CD4-positive, alpha-beta T cell (primary cell): ENCODE data around the gene SCN10A. TPM values are rescaled to one million over a fixed set of nuclear protein-coding genes. Genes with fewer than 3 reads are reported as not detected.

ENCODE experiments used
- ATAC-seq: fragments of 200-7000 bp; cut with Tn5 transposase; one replicate; pipeline ENCODE4 v1.10.0; 2022; ENCODE audit warnings: mild to moderate bottlenecking; ENCODE audit not compliant: poor library complexity
- CTCF ChIA-PET: fragments of 350-600 bp; sonication (Branson Sonifier 250); formaldehyde crosslinking; loops from one replicate; lab custom pipeline; 2021; ENCODE audit warnings: antibody characterized with exemption, inconsistent platforms; lab: Charles Lee
- POLR2A ChIA-PET: fragments of 350-600 bp; sonication (Branson Sonifier 250); formaldehyde crosslinking; loops from one replicate; lab custom pipeline; 2021; ENCODE audit warnings: antibody characterized with exemption, inconsistent platforms; lab: Charles Lee
- DNase-seq, 14 experiments: peaks; one replicate each; pipeline ENCODE4 v3.0.0-alpha.2; 2013 to 2020; ENCODE audit warnings: mixed read lengths in 2 of 14
- H3K27ac ChIP-seq, 2 donors: one replicate each; pipeline versions ENCODE4 v1.5.1 to v1.7.0; 2013; ENCODE audit warnings: low read length in 2 of 2, low read depth in 1 of 2, mild to moderate bottlenecking in 1 of 2
- H3K27me3 ChIP-seq, 2 experiments: 1 replicate in 1 of 2; 2 replicates in 1 of 2; pipeline versions ENCODE4 v1.6.1 to v1.7.0; 2013; ENCODE audit warnings: low read length in 2 of 2, control low read depth in 1 of 2, mild to moderate bottlenecking in 1 of 2, moderate library complexity in 1 of 2; ENCODE audit not compliant: insufficient read depth in 2 of 2, control insufficient read depth in 1 of 2
- H3K36me3 ChIP-seq: one replicate; pipeline ENCODE4 v1.6.1; 2013; ENCODE audit warnings: low read length, control low read depth; ENCODE audit not compliant: insufficient read depth
- H3K4me1 ChIP-seq: one replicate; pipeline ENCODE4 v1.6.1; 2013; ENCODE audit warnings: low read length, control low read depth; ENCODE audit not compliant: insufficient read depth
- H3K4me3 ChIP-seq: one replicate; pipeline ENCODE4 v1.5.1; 2013; ENCODE audit warnings: mild to moderate bottlenecking, low read length, moderate library complexity
- H3K9me3 ChIP-seq, 2 experiments: 1 replicate in 1 of 2; 2 replicates in 1 of 2; pipeline versions ENCODE4 v1.6.1 to v1.7.0; 2013; ENCODE audit warnings: low read length in 2 of 2, mild to moderate bottlenecking in 2 of 2, control low read depth in 1 of 2, moderate library complexity in 1 of 2; ENCODE audit not compliant: control insufficient read depth in 1 of 2, insufficient read depth in 1 of 2
- H3K27ac Mint-ChIP-seq: one replicate; pipeline ENCODE4 v1.8.0; 2020; ENCODE audit warnings: mixed read lengths
- H3K27me3 Mint-ChIP-seq: one replicate; pipeline ENCODE4 v1.8.0; 2021; ENCODE audit warnings: mixed read lengths
- H3K36me3 Mint-ChIP-seq: one replicate; pipeline ENCODE4 v1.8.0; 2021; ENCODE audit warnings: low read depth, mixed read lengths
- H3K4me1 Mint-ChIP-seq: one replicate; pipeline ENCODE4 v1.8.0; 2021; ENCODE audit warnings: low read depth, mixed read lengths
- H3K4me3 Mint-ChIP-seq: one replicate; pipeline ENCODE4 v1.8.0; 2020; ENCODE audit warnings: mild to moderate bottlenecking, mixed read lengths
- H3K9me3 Mint-ChIP-seq: one replicate; pipeline ENCODE4 v1.8.0; 2020; ENCODE audit warnings: mixed read lengths
- intact Hi-C, 2 experiments: fragments of 100-400 bp; cut with DNase I in 1 of 2; cut with micrococcal nuclease in 1 of 2; formaldehyde crosslinking; loops; one replicate each; pipeline versions ENCODE4 v1.15.1 to v1.9.0; 2023 to 2025; cut with DNase I, micrococcal nuclease
- total RNA-seq, 174 experiments: library from RNA in 2 of 174; stranded (reverse) in 2 of 174; gene quantifications; one replicate each; pipeline ENCODE4 v1.2.3 and lab custom pipeline; 2021 to 2026
- TF ChIP-seq, protein P1 (sequence below): fragments of 200-600 bp; IDR thresholded peaks from one replicate; pipeline ENCODE4 v1.8.0; 2022; ENCODE audit warnings: antibody characterized with exemption, mild to moderate bottlenecking

The SCN10A gene
- total RNA-seq, 2 experiments from 2014 or later: not detected

DNA sequence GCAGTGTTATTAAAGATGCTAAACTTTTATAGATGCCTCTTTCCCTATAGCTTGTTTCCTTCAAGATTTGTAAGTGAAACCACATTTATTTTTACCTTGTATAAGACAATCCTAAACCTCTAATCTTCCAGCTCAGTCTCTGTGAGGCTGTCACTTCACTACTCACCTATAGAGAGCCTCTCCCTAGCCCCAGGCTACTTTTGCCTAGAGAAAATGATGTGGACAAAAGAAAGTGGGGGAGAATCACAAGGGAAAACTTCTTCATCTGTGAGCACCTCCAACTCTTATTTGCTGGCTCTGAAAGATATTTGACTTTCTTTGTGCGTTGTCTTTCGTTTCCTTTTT, 91.7 kb downstream of the SCN10A start:
- no peaks in the 10 kb centered on the region for H3K9me3 Mint-ChIP-seq
- ChIA-PET CTCF (no interaction called here), POLR2A (no interaction called here)
- no peak for DNase-seq
- TF ChIP-seq, protein P1, sequence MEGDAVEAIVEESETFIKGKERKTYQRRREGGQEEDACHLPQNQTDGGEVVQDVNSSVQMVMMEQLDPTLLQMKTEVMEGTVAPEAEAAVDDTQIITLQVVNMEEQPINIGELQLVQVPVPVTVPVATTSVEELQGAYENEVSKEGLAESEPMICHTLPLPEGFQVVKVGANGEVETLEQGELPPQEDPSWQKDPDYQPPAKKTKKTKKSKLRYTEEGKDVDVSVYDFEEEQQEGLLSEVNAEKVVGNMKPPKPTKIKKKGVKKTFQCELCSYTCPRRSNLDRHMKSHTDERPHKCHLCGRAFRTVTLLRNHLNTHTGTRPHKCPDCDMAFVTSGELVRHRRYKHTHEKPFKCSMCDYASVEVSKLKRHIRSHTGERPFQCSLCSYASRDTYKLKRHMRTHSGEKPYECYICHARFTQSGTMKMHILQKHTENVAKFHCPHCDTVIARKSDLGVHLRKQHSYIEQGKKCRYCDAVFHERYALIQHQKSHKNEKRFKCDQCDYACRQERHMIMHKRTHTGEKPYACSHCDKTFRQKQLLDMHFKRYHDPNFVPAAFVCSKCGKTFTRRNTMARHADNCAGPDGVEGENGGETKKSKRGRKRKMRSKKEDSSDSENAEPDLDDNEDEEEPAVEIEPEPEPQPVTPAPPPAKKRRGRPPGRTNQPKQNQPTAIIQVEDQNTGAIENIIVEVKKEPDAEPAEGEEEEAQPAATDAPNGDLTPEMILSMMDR: no peak
- Histone ChIP-seq H3K27me3 (peaks cover 4 to 5% of the 10 kb centered on the region in 2 experiments), H3K4me3 (no peak overlapping the region), H3K4me1 (no peaks in the 10 kb centered on the region), H3K9me3 (peaks cover 0 to 8% of the 10 kb centered on the region in 2 experiments), H3K27ac (no peak overlapping the region), H3K36me3 (no peaks in the 10 kb centered on the region)
- intact Hi-C loops: no loop called here
- peaks cover 38% of the 10 kb centered on the region for H3K27me3 Mint-ChIP-seq
- no peak for ATAC-seq
- H3K4me1 Mint-ChIP-seq: no peaks in the 10 kb centered on the region
- no peak overlapping the region for H3K27ac Mint-ChIP-seq
- no peaks in the 10 kb centered on the region for H3K36me3 Mint-ChIP-seq
- no peak overlapping the region for H3K4me3 Mint-ChIP-seq

DNA sequence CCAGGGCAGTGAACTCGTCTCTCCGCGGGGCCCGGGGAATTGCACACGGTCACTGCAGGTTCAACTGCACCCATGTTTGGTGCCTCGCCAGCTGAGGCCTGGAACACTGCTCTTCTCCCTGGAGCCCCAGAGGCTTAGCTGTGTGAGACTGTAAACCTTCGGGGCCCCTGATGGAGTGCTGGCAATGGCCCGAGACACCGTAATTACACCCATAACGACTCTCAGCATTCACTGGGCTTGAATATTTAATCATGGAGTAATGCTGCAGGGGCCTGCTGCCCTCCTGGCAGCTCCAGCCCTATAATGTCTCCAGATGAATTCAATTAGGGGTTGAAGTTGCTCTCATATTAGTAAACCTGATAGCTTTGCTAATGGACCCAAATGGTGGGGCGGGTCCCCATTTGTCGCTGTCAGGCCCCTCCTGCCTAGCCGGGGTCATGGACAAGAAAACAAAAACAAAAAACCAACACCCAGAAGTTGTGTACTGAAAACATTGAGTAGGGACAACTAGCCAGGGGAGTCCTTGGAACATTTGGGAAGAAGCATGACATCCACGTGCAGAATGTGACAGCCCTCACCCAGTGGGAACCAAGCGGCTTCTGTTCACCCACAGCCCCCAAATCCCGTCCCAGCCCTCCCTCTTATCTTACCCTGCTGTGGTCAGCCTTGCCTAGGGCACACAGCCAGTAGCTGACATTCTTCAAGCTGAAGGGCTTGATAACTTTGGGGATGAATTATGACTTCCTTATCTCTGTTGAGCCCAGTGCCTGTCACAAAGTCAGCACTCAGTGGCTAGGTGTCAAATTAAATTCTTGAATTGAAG, 92.2 kb downstream of the SCN10A start:
- no peak overlapping the region for H3K4me3 Mint-ChIP-seq
- Histone ChIP-seq H3K36me3 (no peaks in the 10 kb centered on the region), H3K27ac (no peak overlapping the region), H3K4me3 (no peak overlapping the region), H3K9me3 (peaks cover 0 to 8% of the 10 kb centered on the region in 2 experiments), H3K4me1 (no peaks in the 10 kb centered on the region), H3K27me3 (peaks cover 4 to 5% of the 10 kb centered on the region in 2 experiments)
- DNase-seq (no peak), ATAC-seq (no peak)
- no peak overlapping the region for H3K27ac Mint-ChIP-seq
- H3K27me3 Mint-ChIP-seq: peaks cover 32% of the 10 kb centered on the region
- TF ChIP-seq, protein P1: no peak
- H3K36me3 Mint-ChIP-seq: no peaks in the 10 kb centered on the region
- no peaks in the 10 kb centered on the region for H3K4me1 Mint-ChIP-seq
- intact Hi-C loops: no loop called here
- CTCF ChIA-PET: no interaction called here
- POLR2A ChIA-PET: no interaction called here
- H3K9me3 Mint-ChIP-seq: no peaks in the 10 kb centered on the region

DNA sequence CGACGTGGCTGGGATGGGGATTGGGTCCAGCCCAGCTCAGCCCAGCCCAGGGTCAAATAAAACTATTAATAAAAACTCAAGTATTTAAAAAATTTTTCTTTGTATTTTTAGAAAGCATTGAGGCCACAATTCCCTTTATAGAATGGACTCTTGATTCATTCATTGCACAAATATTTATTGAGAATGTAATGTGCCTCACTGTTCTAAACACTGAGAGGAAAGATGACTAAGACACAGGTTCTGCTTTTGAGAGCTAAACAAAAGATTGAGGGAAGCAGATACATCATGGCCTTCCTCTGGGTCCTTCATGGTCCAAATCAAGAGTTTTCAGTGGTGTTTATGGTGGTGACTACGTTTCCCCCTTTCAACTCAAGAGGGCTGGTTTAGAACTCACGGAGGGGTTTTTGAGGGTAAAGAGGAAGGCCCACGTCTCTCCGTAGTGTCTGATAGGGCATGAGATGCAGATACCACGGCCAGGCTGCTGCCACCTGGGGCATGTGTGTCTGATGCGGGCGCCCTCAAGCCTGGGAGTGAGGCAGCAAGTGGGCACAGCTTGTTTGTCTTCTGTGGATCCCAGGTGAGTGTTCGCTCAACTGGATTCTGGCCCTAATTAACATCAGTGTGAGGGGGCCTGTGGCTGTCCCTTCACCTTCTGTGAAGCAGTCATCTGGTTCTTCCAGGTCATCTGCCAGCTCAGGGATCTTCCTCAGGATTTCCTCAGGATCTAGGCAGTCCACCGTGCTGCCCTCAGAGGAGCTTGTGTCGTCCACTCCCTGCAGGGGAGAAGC, 93.0 kb downstream of the SCN10A start:
- peaks cover 24% of the 10 kb centered on the region for H3K27me3 Mint-ChIP-seq
- peaks cover 0 to 8% of the 10 kb centered on the region in 2 experiments for H3K9me3 ChIP-seq
- H3K4me1 Mint-ChIP-seq: no peaks in the 10 kb centered on the region
- no peaks in the 10 kb centered on the region for H3K36me3 ChIP-seq
- ATAC-seq (no peak), DNase-seq (no peak)
- H3K36me3 Mint-ChIP-seq: no peaks in the 10 kb centered on the region
- H3K4me3 ChIP-seq: no peak overlapping the region
- H3K27me3 ChIP-seq: peaks cover 4 to 5% of the 10 kb centered on the region in 2 experiments
- H3K4me1 ChIP-seq: no peaks in the 10 kb centered on the region
- intact Hi-C loops: no loop called here
- CTCF ChIA-PET: no interaction called here
- no peak overlapping the region for H3K27ac ChIP-seq
- H3K9me3 Mint-ChIP-seq: no peaks in the 10 kb centered on the region
- H3K4me3 Mint-ChIP-seq: no peak overlapping the region
- no peak overlapping the region for H3K27ac Mint-ChIP-seq
- TF ChIP-seq, protein P1: no peak
- POLR2A ChIA-PET: no interaction called here
